K562 (cell line): ENCODE results near the gene ARHGAP9. TPM values are rescaled to one million over a fixed set of nuclear protein-coding genes. Genes with fewer than 3 reads are reported as not detected.

Source experiments
- AFF4 ChIP-seq: sonication (generic); formaldehyde crosslinking; IDR thresholded peaks from 2 replicates; pipeline ENCODE4 v1.8.0; 2023; ENCODE audit warnings: mild to moderate bottlenecking, missing genetic modification reagents
- ETV1 ChIP-seq: fragments of 450-650 bp; conservative IDR thresholded peaks from 2 replicates; pipeline ENCODE4 v1.6.1; 2016; ENCODE audit warnings: missing genetic modification characterization, control low read depth, low read depth, missing compliant biosample characterization
- FOXK1 ChIP-seq: sonication (generic); formaldehyde crosslinking; IDR thresholded peaks from 2 replicates; pipeline ENCODE4 v1.8.0; 2022; ENCODE audit warnings: missing genetic modification reagents, mild to moderate bottlenecking, borderline replicate concordance
- ILF3 ChIP-seq: fragments of 450-650 bp; IDR thresholded peaks from 2 replicates; pipeline ENCODE4 v1.6.1; 2018; ENCODE audit warnings: antibody characterized with exemption, mild to moderate bottlenecking, moderate library complexity, borderline replicate concordance
- PYGO2 ChIP-seq: fragments of 450-650 bp; IDR thresholded peaks from 2 replicates; pipeline ENCODE4 v1.6.1; 2016; ENCODE audit warnings: mild to moderate bottlenecking, missing genetic modification characterization, moderate library complexity, missing compliant biosample characterization
- TRIM25 ChIP-seq: fragments of 450-650 bp; IDR thresholded peaks from 2 replicates; pipeline ENCODE4 v1.7.0; 2016; ENCODE audit warnings: borderline replicate concordance
- ZBTB1 ChIP-seq: sonication (generic); formaldehyde crosslinking; IDR thresholded peaks from 2 replicates; pipeline ENCODE4 v1.8.1; 2023; ENCODE audit warnings: missing genetic modification reagents, low read depth, mild to moderate bottlenecking, borderline replicate concordance
- ZBTB43 ChIP-seq: sonication (generic); formaldehyde crosslinking; IDR thresholded peaks from 2 replicates; pipeline ENCODE4 v1.8.0; 2023; ENCODE audit warnings: mild to moderate bottlenecking, missing genetic modification reagents
- ZNF318 ChIP-seq, 2 experiments: fragments of 450-650 bp; IDR thresholded peaks; 2 replicates each; pipeline ENCODE4 v1.6.1; 2016; ENCODE audit warnings: mild to moderate bottlenecking in 2 of 2, borderline replicate concordance in 1 of 2, low read depth in 1 of 2, moderate library complexity in 1 of 2
- ZNF445 ChIP-seq: fragments of 250-450 bp; sonication (Bioruptor Pico); IDR thresholded peaks from 2 replicates; pipeline ENCODE4 v1.4.0; 2020; ENCODE audit warnings: low read depth, mild to moderate bottlenecking, moderate library complexity
- polyA plus RNA-seq, 8 experiments: library from polyadenylated mRNA; depleted of rRNA in 4 of 8; stranded (reverse) in 5 of 8; unstranded in 3 of 8; fragments of >200 nt; fragmentation: Nextera tagmentation in 2 of 8; fragmentation: Illumina TruSeq in 1 of 8; extraction: Ambion mirVana in 2 of 8; extraction: Trizol in 1 of 8; gene quantifications; 2 replicates each; pipeline versions ENCODE4 v1.2.1 to v1.2.3, GENCODE V29; 2011 to 2014; ENCODE audit warnings: inconsistent platforms in 1 of 8, missing spikeins in 1 of 8
- total RNA-seq, 7 experiments: library from RNA; depleted of rRNA in 6 of 7; stranded (reverse); fragments of >200 nt in 6 of 7; fragmentation: Illumina TruSeq in 2 of 7; extraction: Trizol in 2 of 7; gene quantifications; 2 replicates each; pipeline versions ENCODE4 v1.2.1 to v1.2.3, GENCODE V29; 2011 to 2021; ENCODE audit warnings: low replicate concordance in 1 of 7

ARHGAP9 gene
- total and polyA plus RNA-seq, 9 of the 15 experiments (the other 6 are each of a cell fraction or from before 2014, with no cell fraction given): 1.5 to 10.2 (median 5.1) TPM

- TF ChIP-seq FOXK1 (no peak), TRIM25 (no peak), ZBTB43 (CRISPR knock-in tag) (no peak), ILF3 (peak; percentile 52; the same call in 1 of the 2 replicates), AFF4 (CRISPR knock-in tag) (peak; percentile 99), PYGO2 (tag) (peak; percentile 16; the same call in 1 of the 2 replicates), ZNF445 (no peak), ZNF318 (IDR thresholded peaks at IDR 0.05; ENCODE audit: borderline replicate concordance in 1 of 2, low read depth in 1 of 2) (no peak), ZBTB1 (CRISPR knock-in tag) (peak; percentile 62; the same call in 1 of the 2 replicates), ETV1 (peak; percentile 24; the same call in 1 of the 2 replicates)
These were observed 40.6 kb upstream of the ARHGAP9 start, which contains the start of gene DDIT3 (continued) for GRCh38 chr12:57520053-57520818.
